Endothelial cell of umbilical vein (primary cell): ENCODE results near the gene SLC25A17. TPM values are rescaled to one million over a fixed set of nuclear protein-coding genes. Genes with fewer than 3 reads are reported as not detected.
"Not testable (repeated sequence)": the region's sequence is repeated elsewhere in the genome, so short reads cannot be mapped to it uniquely, and the experiment has no call there.

Source experiments
- BruUV-seq: library from RNA; stranded (reverse); fragments of 400-500 nt; replicated peaks from 2 replicates; lab custom pipeline; 2021; lab: Mats Ljungman, UMichigan
- CTCF ChIA-PET: fragments of 300-600, 350-600 bp; sonication (Branson Sonifier 250); formaldehyde crosslinking; loops from one replicate; lab custom pipeline; 2021; ENCODE audit warnings: antibody characterized with exemption, inconsistent platforms; lab: Charles Lee
- POLR2A ChIA-PET: fragments of 300-600, 350-600 bp; sonication (Branson Sonifier 250); formaldehyde crosslinking; loops from one replicate; lab custom pipeline; 2021; ENCODE audit warnings: antibody characterized with exemption, inconsistent platforms; lab: Charles Lee
- DNase-seq: peaks from one replicate; pipeline ENCODE4 v3.0.0-alpha.2; 2011; ENCODE audit warnings: low read depth, low spot score
- FAIRE-seq: peaks from 2 replicates; lab custom pipeline; 2011; peaks lifted over from hg19 to GRCh38; lab: Jason Lieb, UNC
- H2AFZ ChIP-seq: 2 replicates; pipeline ENCODE4 v1.6.0; 2012; ENCODE audit warnings: low read depth, low read length, control low read depth, inconsistent platforms
- H3K27ac ChIP-seq: 2 replicates; pipeline ENCODE4 v1.5.1; 2011; ENCODE audit warnings: low read depth, mild to moderate bottlenecking, control low read depth, low read length, moderate library complexity; ENCODE audit not compliant: insufficient read depth
- H3K27me3 ChIP-seq, 2 experiments: 2 replicates each; pipeline versions ENCODE4 v1.6.0 to v1.6.1; 2011; ENCODE audit warnings: low read length in 2 of 2, mixed read lengths in 1 of 2; ENCODE audit not compliant: control insufficient read depth in 2 of 2, insufficient read depth in 2 of 2
- H3K36me3 ChIP-seq, 2 experiments: 2 replicates in 1 of 2; 3 replicates in 1 of 2; pipeline ENCODE4 v1.5.1; 2011; ENCODE audit warnings: low read length in 2 of 2, mild to moderate bottlenecking in 1 of 2, moderate library complexity in 1 of 2; ENCODE audit not compliant: control insufficient read depth in 2 of 2, insufficient read depth in 2 of 2; ENCODE audit errors: extremely low read depth in 1 of 2
- H3K4me1 ChIP-seq: 3 replicates; pipeline ENCODE4 v1.5.1; 2011; ENCODE audit warnings: mild to moderate bottlenecking, low read length; ENCODE audit not compliant: control insufficient read depth, insufficient read depth; ENCODE audit errors: extremely low read depth
- H3K4me2 ChIP-seq: 2 replicates; pipeline ENCODE4 v1.6.1; 2011; ENCODE audit warnings: low read length, control low read depth, mixed read lengths; ENCODE audit not compliant: insufficient read depth
- H3K4me3 ChIP-seq, 3 experiments: fragments of 200-600 bp in 1 of 3; sonication (generic), shearing (Covaris generic) in 1 of 3; replicated peaks in 1 of 3; 2 replicates each; pipeline ENCODE4 v1.5.1; 2011 to 2016; ENCODE audit warnings: control low read depth in 3 of 3, low read length in 3 of 3, mild to moderate bottlenecking in 2 of 3, inconsistent platforms in 1 of 3, low read depth in 1 of 3, moderate library complexity in 1 of 3; ENCODE audit not compliant: insufficient read depth in 1 of 3
- H3K79me2 ChIP-seq: 2 replicates; pipeline ENCODE4 v1.6.0; 2012; ENCODE audit warnings: low read length, inconsistent platforms; ENCODE audit not compliant: control insufficient read depth, insufficient read depth
- H3K9ac ChIP-seq: replicated peaks from 2 replicates; pipeline ENCODE3; 2011; ENCODE audit warnings: low read length, control low read depth; ENCODE audit not compliant: insufficient read depth; ENCODE audit errors: extremely low read depth
- H3K9me1 ChIP-seq: replicated peaks from 3 replicates; pipeline ENCODE4 v1.6.0; 2011; ENCODE audit warnings: mild to moderate bottlenecking, low read length; ENCODE audit not compliant: control insufficient read depth, insufficient read depth; ENCODE audit errors: extremely low read depth
- H3K9me3 ChIP-seq: replicated peaks from 2 replicates; pipeline ENCODE4 v1.5.1; 2012; ENCODE audit warnings: low read length, inconsistent platforms; ENCODE audit not compliant: control insufficient read depth, insufficient read depth
- H4K20me1 ChIP-seq: replicated peaks from 2 replicates; pipeline ENCODE3; 2011; ENCODE audit warnings: mild to moderate bottlenecking, low read length; ENCODE audit not compliant: control insufficient read depth, insufficient read depth; ENCODE audit errors: extremely low read depth
- EZH2 ChIP-seq: IDR thresholded peaks from 2 replicates; pipeline ENCODE4 v1.6.1; 2012; ENCODE audit warnings: borderline replicate concordance, low read depth, mild to moderate bottlenecking, moderate library complexity, low read length, inconsistent platforms; ENCODE audit not compliant: severe bottlenecking
- FOS ChIP-seq: IDR thresholded peaks from 2 replicates; pipeline ENCODE4 v1.6.1; 2011; ENCODE audit warnings: mild to moderate bottlenecking, low read length, moderate library complexity, borderline replicate concordance; ENCODE audit not compliant: insufficient read depth
- GATA2 ChIP-seq: IDR thresholded peaks from 2 replicates; pipeline ENCODE4 v1.7.0; 2011; ENCODE audit warnings: low read depth, mild to moderate bottlenecking, moderate library complexity, mixed read lengths, low read length; ENCODE audit not compliant: insufficient read length, insufficient read depth
- JUN ChIP-seq: IDR thresholded peaks from 2 replicates; pipeline ENCODE4 v1.6.1; 2011; ENCODE audit warnings: borderline replicate concordance, low read depth; ENCODE audit not compliant: insufficient read length, insufficient read depth
- MYC ChIP-seq: IDR thresholded peaks from one replicate; pipeline ENCODE4 v1.6.1; 2011; ENCODE audit warnings: mild to moderate bottlenecking, low read depth, low read length
- POLR2A ChIP-seq: IDR thresholded peaks from 2 replicates; pipeline ENCODE4 v1.6.1; 2012; ENCODE audit warnings: low read depth, mild to moderate bottlenecking, control low read depth, low read length
- POLR2AphosphoS5 ChIP-seq: IDR thresholded peaks from 2 replicates; pipeline ENCODE4 v1.6.1; 2012; ENCODE audit warnings: low read depth, mild to moderate bottlenecking, control low read depth, low read length, moderate library complexity; ENCODE audit not compliant: insufficient read depth
- dilution Hi-C: fragments of 300-500 bp; cut with MboI; formaldehyde crosslinking; loops from one replicate; pipeline ENCODE4 v1.15.0; 2019; ENCODE audit warnings: low sequenced_read_pairs; ENCODE audit not compliant: extremely low pct_ligation_motif_present
- intact Hi-C: fragments of 100-400 bp; cut with micrococcal nuclease; formaldehyde crosslinking; loops from one replicate; pipeline ENCODE4 v1.10.0; 2022
- polyA plus RNA-seq, 4 experiments: library from polyadenylated mRNA; depleted of rRNA in 3 of 4; stranded (reverse) in 3 of 4; unstranded in 1 of 4; fragments of >200 nt; gene quantifications; 2 replicates each; pipeline versions ENCODE4 v1.2.1 to v1.2.3, GENCODE V29; 2011 to 2012; ENCODE audit warnings: missing spikeins in 1 of 4
- total RNA-seq: library from RNA; stranded (reverse); gene quantifications from 2 replicates; pipeline ENCODE4 v1.2.3, GENCODE V29; 2021
- TF ChIP-seq, protein P1 (sequence below), 2 donors: IDR thresholded peaks; 1 replicate in 1 of 2; 2 replicates in 1 of 2; pipeline ENCODE4 v1.5.1; 2011; ENCODE audit warnings: low read length in 2 of 2, mild to moderate bottlenecking in 2 of 2, moderate library complexity in 2 of 2, control low read depth in 1 of 2, inconsistent platforms in 1 of 2, low read depth in 1 of 2; ENCODE audit not compliant: insufficient read depth in 1 of 2; ENCODE audit errors: extremely low read depth in 1 of 2
- TF ChIP-seq, protein P2 (sequence below): IDR thresholded peaks from 2 replicates; pipeline ENCODE4 v1.6.1; 2011; ENCODE audit not compliant: insufficient read depth, insufficient read length

The SLC25A17 gene
- total and polyA plus RNA-seq, 2 donors (not counting 3 experiments of a cell fraction or from before 2014, with no cell fraction given), result 12.2 to 25.8 TPM

GRCh38 chr22:40720538-40721256 lies 98.4 kb downstream of the SLC25A17 start:
- Histone ChIP-seq H3K27me3 (peaks cover 3 to 4% of the 10 kb centered on the region in 2 experiments), H3K36me3 (no peaks in the 10 kb centered on the region), H4K20me1 (no peaks in the 10 kb centered on the region), H3K79me2 (no peaks in the 10 kb centered on the region), H2AFZ (no peak overlapping the region), H3K9ac (no peak overlapping the region), H3K4me2 (no peak overlapping the region), H3K4me1 (no peaks in the 10 kb centered on the region), H3K4me3 (no peak overlapping the region), H3K9me3 (no peaks in the 10 kb centered on the region), H3K9me1 (no peaks in the 10 kb centered on the region), H3K27ac (no peak overlapping the region)
- ChIA-PET CTCF (interaction anchor here (1.1 to 1.7 kb wide), 4 partner anchors 8 to 39 kb away, joined by 4 to 6 read pairs (median 4); no protein-coding TSS in a partner anchor), POLR2A (no interaction called here)
- intact Hi-C loops, result no loop called here
- BruUV-seq, result no TSS peak
- TF ChIP-seq POLR2AphosphoS5 (no peak), FOS (no peak), EZH2 (no peak), GATA2 (no peak), JUN (no peak), MYC (no peak), POLR2A (no peak)
- TF ChIP-seq, protein P1, sequence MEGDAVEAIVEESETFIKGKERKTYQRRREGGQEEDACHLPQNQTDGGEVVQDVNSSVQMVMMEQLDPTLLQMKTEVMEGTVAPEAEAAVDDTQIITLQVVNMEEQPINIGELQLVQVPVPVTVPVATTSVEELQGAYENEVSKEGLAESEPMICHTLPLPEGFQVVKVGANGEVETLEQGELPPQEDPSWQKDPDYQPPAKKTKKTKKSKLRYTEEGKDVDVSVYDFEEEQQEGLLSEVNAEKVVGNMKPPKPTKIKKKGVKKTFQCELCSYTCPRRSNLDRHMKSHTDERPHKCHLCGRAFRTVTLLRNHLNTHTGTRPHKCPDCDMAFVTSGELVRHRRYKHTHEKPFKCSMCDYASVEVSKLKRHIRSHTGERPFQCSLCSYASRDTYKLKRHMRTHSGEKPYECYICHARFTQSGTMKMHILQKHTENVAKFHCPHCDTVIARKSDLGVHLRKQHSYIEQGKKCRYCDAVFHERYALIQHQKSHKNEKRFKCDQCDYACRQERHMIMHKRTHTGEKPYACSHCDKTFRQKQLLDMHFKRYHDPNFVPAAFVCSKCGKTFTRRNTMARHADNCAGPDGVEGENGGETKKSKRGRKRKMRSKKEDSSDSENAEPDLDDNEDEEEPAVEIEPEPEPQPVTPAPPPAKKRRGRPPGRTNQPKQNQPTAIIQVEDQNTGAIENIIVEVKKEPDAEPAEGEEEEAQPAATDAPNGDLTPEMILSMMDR (IDR thresholded peaks at IDR 0.05; ENCODE audit: extremely low read depth in 1 of 2, insufficient read depth in 1 of 2, low read depth in 1 of 2, low read length in 2 of 2), result no peak
- TF ChIP-seq, protein P2, sequence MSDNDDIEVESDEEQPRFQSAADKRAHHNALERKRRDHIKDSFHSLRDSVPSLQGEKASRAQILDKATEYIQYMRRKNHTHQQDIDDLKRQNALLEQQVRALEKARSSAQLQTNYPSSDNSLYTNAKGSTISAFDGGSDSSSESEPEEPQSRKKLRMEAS, result no peak
- no peak for FAIRE-seq
- DNase-seq, result no peak
- dilution Hi-C loops, result no loop called here

DNA sequence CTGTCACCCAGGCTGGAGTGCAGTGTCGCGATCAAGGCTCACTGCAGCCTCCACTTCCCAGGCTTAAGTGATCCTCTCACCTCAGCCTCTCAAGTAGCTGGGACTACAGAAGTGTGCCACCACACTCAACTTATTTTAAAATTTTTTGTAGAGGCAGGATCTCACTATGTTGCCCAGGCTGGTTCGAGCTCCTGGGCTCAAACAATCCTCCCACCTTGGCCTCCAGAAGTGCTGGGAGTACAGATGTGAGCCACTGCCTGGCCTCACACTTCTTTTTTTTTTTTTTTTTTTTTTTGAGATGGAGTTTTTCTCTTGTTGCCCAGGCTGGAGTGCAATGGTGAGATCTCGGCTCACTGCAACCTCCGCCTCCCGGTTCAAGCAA lies 99.0 kb downstream of the SLC25A17 start:
- H3K79me2 ChIP-seq, H3K4me1 ChIP-seq, H4K20me1 ChIP-seq, H3K4me3 ChIP-seq, H2AFZ ChIP-seq, DNase-seq, H3K9me1 ChIP-seq, intact Hi-C loops, BruUV-seq, H3K27me3 ChIP-seq, H3K27ac ChIP-seq, H3K9ac ChIP-seq, POLR2A ChIA-PET, H3K4me2 ChIP-seq, H3K36me3 ChIP-seq, H3K9me3 ChIP-seq, dilution Hi-C loops, FAIRE-seq: not testable (repeated sequence)
- CTCF ChIA-PET, result interaction anchor here (1.2 to 1.3 kb wide), 2 partner anchors 8 to 40 kb away, joined by 4 read pairs; no protein-coding TSS in a partner anchor
